ENCODE data around the gene CNOT6L. TPM values are rescaled to one million over a fixed set of nuclear protein-coding genes. Genes with fewer than 3 reads are reported as not detected.
"Not testable (repeated sequence)": the region's sequence is repeated elsewhere in the genome, so short reads cannot be mapped to it uniquely, and the experiment has no call there.

The CNOT6L gene
- total RNA-seq, 1 donor from 2014 or later: 35.9 TPM

DNA sequence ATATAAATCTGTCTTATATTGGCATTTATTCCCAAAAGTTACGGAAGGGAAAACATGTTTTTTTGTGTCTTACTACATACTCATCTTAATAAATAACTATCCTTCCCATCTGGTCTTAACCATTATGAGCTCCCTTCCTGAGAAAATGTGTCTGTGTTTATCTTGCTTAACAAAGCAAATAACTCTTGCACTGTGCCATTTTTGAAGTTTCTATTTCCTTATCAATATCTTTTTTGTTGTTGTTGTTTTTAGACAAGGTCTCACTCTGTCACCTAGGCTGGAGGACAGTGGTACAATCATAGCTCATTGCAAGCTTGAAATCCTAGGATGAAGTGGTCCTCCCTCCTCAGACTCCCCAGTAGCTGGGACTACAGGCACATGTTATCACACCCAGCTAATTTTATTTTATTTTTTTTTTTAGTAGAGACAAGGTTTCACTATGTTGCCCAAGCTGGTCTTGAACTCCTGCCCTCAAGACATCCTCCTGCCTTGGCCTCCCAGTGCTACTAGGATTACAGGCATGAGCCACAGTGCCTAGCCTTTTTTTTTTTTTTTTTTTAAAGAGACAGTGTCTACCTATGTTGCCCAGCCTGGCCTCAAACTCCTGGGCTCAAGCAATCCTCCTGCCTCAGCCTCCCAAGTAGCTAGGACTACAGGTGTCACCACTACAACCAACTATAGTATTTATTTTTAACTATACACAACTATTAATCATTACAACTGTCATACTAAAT lies 36.9 kb downstream of the CNOT6L start:
- DNase-seq (ENCODE audit: low read depth, low spot score): no peak

DNA sequence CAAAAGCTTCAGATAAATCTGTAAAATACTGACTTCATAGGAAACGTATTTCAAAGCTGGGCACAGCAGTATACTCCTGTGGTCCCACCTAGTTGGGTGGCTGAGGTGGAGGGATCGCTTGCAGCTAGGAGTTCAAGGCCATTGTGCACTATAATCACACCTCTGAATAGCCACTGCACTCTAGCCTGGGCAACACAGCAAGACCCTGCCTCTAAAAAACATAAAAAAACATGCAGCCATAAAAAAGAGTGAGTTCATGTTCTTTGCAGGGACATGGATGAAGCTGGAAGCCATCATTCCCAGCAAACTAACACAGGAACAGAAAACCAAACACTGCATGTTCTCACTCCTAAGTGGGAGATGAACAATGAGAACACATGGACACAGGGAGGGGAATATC lies 38.4 kb downstream of the CNOT6L start:
- DNase-seq (ENCODE audit: low read depth, low spot score): not testable (repeated sequence)

DNA sequence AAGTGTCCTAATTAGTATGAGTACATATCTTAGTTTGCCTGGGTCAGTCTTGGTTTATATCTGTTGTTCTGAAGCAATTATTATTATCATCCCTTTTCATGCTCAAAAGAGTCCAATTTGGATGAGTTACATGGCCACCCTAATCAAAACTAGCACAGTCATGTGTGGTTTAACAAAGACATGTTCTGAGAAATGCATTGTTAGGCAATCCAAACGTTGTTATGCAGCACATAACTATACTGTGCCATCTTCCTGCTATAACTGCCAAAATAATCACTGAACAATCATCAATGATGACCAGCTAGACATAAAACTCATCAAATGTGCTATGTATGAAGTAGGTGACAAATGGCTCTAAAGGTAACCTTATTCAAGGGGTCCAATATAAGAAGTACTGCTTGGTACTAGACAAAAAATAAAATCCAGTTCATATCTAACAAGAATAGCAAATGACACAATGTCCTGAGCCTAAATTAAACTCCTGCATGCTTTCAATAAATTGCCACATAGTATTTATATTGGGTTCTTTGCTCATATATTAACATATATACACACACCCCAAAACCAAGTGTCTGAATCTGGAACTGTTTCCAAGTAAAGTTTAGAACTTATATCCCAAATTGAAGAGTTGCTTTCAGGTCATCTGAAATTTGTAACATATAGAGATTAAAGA lies 41.9 kb downstream of the CNOT6L start:
- no peak for DNase-seq (ENCODE audit: low read depth, low spot score)

DNA sequence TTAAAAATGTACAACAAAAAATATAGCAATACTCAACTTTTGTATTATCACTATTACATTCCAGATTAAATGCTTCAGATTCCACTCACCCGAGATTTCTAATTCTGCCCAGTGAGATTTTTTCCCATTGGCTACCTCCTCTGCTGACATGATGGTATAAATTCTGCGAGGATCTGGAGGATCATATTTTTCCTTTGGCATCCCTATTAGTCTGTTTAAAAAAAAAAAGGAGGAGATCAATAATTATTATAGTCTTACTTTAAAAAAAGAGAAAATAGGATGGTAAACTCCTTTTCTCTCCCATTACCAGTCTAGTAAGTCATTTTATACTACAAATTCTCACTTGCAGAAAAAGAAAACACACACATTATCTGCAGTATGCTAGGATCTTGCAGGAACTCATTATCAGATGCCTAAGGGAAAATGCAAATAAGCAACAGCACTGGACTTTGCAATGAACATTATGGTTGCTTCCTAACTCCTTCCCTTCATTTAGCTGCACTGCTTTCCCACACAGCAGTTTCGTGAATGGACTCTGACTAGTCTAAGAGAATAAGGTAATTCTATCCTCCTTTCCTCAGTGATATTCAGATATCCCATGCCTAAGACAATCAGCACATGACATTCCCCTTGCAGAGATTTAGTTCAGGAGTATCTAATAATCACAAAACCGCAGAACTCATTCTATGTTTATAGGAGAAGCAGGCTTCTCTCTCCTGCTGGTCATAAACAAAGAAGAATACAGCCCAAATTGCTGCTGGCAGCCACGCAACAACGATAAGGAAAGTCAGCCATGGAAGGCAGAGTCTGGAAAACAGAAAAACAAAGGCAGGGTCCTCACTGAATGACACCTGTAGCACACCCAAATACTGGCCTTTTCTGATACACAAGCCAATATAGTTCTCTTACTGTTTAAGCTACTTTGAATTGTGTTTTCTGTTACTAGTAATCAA lies 42.7 kb downstream of the CNOT6L start:
- DNase-seq (ENCODE audit: low read depth, low spot score): no peak

DNA sequence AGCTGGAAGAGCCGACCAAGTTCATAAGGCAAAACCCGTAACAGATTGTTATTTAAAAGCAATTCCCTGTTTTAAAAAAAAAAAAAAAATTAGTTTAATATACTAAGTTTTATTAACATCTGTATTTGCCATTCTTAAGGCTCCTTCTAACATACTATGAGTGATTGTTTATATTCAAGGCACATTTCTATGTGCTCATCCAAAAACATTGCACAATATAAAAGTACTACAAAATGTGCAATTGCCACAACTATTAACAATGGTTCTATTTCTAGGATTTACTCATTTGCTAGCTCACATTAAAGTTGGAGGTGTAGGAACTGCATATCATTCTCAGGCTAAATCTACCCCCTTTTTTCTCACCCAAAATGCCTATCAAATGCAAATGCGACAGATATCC lies 46.1 kb downstream of the CNOT6L start:
- DNase-seq (ENCODE audit: low read depth, low spot score): no peak

DNA sequence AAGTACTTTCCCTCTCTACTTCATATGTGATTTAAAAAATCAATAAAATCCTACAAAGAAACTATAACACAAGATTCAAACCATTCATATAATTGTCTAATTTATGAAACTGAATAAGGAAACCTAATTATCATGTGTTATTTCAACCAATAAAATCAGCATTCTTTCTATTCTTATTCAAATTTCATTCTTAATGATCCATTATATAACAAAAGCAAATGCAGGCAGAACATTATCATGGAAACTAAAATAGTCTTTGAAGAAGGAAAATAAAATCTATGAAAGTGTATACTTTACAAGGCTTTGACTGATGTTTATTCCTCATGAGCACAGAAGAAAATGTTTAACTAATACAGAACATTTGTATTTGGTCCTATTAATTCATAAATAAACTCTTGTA lies 47.6 kb downstream of the CNOT6L start:
- no peak for DNase-seq (ENCODE audit: low read depth, low spot score)

DNA sequence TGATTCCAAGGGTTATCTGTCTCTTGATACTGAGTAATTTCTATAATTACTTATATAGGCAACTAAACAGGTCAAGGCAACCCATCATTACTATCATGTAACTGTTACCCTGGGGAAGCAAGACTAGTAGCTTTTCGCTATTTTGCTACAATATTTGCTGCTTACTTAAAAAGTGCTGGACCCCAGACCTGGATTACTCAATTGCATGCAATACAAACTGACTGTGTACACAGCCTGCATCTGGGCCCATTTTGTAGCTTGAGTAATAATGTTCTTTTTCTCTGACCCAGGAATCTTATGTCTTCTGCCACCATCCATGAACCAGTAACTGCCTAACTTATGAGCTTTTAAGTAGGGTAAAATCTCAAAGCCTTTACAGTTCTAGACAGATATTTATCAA lies 53.4 kb downstream of the CNOT6L start:
- no peak for DNase-seq (ENCODE audit: low read depth, low spot score)

DNA sequence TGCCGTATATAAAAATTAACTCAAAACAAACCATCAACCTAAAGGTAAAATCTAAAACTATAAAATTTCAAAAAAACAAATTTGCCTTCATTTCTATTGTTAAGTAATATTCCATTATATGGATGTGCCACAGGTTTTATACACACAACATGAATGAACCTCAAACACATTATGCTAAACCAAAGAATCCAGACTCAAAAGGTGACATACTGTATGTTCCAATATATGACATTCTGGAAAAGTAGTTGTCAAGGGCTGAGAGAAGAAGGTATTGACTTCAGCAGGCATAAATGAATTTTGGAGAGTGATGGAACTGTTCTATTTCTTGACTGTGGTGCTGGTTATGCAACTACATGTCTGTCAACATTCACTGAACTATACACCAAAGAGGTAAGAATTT lies 56.6 kb downstream of the CNOT6L start:
- no peak for DNase-seq (ENCODE audit: low read depth, low spot score)

DNA sequence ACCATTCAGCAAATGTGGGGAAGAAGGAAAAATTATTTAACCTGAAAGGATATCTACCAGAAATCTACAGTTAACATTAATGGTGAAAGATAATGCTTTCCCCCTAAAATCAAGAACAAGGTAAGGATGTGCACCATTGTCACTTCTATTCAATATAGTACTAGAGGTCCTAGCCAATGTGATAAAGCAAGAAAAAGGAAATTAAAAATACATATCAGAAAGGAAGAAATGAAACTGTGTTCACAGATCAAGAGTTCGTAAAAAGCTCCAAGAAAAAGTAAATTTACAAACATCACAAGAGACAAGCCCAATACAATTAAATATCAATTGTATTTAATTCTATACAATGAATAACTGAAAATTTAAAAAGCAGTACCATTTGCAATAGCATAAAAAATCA lies 57.6 kb downstream of the CNOT6L start:
- no peak for DNase-seq (ENCODE audit: low read depth, low spot score)

DNA sequence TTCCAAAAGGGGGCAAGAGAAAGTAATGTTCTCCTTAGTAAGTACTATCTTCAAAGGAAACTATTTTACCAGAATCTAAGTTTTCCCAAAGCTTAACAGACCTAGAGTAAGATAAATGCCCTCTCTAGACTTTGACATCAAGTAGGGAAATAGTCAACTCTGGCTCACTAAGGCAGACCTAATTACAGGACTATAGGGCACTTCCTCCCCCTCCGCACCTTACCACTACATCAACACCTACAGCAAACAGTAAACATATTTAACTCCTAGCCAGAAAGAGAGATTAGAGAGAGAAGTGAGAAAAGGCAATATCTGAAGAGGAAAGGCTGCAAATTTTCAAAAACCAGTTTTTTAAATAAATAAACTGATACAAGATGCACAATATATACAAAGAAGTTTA lies 60.4 kb downstream of the CNOT6L start:
- DNase-seq (ENCODE audit: low read depth, low spot score): no peak

DNA sequence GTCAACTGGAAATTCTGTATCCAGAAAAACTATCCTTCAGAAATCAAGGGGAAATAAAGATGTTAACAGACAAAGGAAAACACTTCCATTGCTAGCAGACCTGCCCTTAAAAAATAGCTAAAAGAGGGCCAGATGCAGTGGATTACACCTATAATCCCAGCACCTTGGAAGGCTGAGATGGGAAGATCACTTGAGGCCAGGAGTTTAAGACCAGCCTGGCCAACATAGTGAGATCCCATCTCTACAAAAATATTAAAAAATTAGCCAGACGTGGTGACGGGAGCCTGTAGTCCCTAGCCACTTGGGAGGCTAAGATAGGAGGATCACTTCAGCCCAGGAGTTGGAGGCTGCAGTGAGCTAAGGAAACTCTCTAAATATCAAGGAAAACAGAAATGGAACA lies 67.4 kb downstream of the CNOT6L start:
- DNase-seq (ENCODE audit: low read depth, low spot score): no peak

DNA sequence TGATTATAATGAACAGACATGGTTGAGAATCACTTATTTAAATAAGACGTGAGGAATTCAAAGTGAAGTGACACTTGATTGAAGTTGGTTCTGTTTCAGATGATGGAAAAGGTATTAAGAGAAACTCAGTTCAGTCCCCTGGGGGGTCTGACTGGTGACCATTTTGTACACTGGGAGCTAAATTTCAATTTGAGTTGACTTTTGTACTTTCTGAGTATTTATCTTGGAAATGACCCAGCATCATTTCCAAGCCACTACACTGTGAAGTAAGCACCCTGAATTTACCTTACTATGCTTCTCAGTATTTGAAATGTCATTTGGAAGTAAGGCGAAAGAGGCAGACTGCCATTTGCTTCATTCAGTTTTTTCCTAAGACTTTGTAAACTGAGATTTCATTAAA lies 73.4 kb downstream of the CNOT6L start:
- no peak for DNase-seq (ENCODE audit: low read depth, low spot score)

DNA sequence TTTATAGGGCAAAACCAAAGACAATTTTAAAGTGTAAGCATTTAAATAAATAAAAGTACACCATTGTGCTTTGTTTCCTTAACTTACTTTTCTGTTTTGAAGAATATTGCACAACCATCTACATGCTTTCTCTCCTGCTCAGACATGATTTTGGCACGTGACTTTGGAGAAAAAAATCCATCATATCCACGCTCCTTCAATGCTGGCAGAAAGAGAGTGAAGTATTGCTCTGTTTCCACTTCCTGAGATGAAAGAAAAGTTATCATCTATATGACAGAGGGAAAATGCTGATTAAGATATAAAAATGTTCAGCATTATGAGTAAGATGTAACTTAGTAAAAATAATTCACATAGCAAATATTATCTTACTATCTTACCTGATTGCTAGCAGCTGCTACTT lies 77.1 kb downstream of the CNOT6L start:
- no peak for DNase-seq (ENCODE audit: low read depth, low spot score)

DNA sequence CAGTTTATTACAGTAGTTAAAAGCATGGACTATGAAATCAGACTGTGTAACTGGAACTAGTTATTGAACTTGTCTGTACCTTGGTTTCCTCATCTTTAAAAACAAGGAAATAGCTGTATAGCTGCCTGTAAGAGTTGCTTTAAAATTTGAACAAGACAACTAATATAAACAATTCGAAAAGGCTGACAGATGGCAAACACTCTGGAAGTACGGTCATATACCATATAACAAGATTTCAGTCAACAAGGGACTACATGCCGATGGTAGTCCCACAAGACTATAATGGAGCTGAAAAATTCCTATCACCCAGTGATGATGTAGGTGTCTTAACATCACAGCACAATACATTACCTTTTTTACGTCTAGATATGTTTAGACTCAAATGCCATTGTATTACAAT lies 78.7 kb downstream of the CNOT6L start:
- DNase-seq (ENCODE audit: low read depth, low spot score): no peak

DNA sequence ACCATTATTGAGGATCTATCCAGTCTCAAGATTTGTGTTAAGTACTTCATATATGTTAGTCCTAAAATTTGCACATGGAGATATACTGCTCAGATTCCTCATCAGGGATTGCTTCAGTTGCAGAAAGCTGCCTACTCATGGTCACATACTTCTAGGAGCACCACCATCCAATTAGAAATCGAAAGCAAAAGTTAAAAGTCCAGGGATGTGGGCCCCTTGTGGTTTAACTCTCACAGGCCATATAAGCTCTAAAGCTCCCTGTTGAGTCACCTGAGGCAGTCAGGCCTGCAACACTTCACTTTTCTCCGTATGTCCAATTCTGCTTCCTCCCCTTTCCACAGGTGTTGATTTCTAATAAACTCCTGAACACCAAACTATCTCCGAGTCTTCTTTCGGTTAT lies 84.2 kb downstream of the CNOT6L start:
- no peak for DNase-seq (ENCODE audit: low read depth, low spot score)

DNA sequence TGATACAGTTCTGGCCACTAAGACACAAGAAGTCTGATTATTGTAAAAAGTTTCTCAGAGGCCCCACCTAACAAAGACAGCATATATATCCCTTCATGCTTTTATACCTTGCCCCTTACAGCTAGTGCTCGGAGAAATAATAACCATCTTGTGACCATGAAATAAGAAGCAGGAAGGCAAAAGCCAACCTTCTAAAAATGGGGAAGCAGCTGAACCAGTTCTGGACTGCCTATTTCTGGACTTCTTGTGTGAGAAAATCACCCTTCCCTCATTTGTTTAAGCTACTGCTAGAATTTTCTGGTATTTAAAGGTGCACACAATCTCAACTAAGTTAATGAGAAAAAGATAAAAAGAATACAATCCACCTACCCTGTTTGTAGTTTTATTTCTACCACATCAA lies 87.5 kb downstream of the CNOT6L start:
- DNase-seq (ENCODE audit: low read depth, low spot score): no peak

DNA sequence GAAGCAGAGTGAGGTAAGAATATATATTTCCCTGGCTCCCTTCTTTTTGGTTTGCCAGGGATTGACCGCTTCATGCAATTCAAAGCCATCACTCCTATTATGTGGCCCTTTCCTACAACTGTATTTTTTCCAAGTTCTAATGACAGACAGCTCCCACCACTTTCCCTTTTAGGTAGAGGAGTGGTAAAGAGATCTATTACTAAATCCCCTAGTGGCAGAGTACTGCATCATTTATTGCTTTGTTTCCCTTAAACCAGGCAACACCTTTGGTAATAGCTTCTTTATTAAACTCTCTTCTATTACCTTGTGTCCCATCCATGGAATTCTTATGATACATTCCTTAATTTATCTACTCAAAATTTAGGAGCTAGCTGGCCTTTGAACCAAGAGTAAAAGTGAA lies 90.7 kb downstream of the CNOT6L start:
- DNase-seq (ENCODE audit: low read depth, low spot score): no peak

DNA sequence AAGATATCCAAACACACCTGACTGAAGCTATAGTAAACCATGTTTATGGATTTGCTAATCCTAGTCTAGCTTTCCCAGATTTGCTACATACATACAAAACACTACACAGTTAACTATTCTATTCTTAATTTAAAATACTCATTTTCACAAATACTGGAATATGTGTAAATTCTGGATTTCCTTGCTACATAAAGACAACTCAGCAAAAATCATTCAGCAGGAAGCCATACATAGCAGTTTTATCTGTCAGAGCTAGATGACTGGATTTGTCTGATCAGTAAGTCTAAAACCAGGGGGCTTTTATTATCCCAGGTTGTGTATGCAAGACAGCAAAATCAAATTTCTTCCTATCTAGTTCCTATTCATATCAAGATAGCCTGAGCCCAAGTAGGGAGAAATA lies 98.1 kb downstream of the CNOT6L start:
- no peak for DNase-seq (ENCODE audit: low read depth, low spot score)

DNA sequence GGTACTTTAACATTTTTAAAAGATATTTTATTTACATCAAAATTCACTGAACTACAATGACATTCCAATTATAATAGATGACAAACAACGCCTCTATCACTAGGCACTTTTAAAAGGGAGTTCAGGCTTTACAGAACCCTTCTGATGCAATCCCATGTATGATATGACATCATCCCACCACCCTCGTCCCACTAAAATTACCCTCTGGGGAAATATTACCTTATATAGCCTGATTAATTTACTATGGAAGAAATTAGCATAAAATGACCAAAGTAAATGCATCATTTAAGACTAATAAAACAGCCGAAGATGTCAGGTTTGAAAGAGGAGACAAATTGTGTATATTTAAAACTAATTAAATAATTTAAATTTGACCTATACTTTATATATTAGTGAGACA lies 100.7 kb downstream of the CNOT6L start:
- DNase-seq (ENCODE audit: low read depth, low spot score): not testable (repeated sequence)

DNA sequence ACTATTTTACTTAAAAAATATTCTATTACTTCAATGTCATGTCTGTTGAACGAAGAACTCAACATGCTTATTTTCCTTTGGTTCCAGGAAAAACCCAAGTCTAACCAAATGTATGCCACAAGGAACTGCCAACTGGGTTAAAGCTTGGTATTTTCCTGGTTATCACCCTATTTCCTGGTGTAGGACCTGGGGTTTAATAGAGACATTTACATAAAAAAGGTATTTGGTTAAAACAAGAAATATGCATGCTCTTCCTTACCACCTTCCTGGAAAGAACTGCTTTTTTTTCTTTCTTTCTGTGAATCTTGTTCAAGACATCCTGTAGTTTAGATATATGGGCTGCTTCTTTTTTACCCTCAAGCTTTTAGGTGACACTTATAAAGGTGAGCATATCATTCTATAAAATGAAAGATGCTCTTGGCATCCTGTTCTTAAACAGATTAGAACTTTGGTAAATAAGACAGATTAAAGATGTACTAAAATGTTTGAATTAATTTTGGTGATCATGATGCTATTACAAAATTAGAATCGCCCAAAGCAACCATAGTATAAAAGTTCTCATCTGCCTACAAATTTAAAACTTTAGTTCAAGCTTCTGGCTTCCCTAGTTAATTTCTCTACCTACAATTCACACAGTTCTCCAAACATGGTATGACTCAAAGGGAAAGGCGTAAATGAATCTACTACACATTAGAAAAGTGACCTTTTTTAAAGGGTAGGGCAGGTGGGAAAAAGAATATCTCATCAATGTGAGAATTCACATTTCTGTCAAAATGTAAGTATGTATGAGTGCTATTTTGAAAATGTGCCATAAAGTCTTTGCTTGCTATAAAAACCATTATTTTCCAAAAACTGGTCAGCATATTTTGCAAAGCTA lies 103.5 kb downstream of the CNOT6L start:
- no peak for DNase-seq (ENCODE audit: low read depth, low spot score)

DNA sequence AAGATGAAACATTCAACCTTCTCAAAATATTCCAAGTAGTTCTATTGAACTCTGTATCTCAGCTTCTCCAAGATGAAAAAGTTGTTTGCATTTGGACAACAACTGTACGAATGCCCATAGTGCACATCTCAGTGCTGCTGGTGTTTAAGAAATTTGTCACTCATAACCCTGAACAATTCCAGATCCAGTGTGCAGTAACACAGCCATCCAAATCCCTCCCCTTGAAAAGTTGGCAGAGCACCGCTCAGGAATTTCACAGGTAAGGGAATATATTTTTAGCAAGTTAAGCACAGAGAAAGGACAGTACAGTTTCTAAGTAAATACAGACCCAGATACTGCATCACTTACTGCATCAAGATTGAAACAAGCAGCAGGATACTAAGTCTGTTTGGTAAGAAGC lies 104.7 kb downstream of the CNOT6L start:
- no peak for DNase-seq (ENCODE audit: low read depth, low spot score)

Data from pulmonary artery endothelial cell (primary cell).